ENCODE measurements around the gene SNUPN. TPM values are rescaled to one million over a fixed set of nuclear protein-coding genes. Genes with fewer than 3 reads are reported as not detected.

SNUPN gene
- polyA plus RNA-seq, 1 experiment, result 36.6 TPM

GRCh38 chr15:75578948-75579920 is 46.3 kb downstream of the SNUPN start, which contains the start of gene PTPN9:
PTPN9 (minus strand) TSS chr15:75579315; CDS start chr15:75578776, 539 bp downstream.
- CTCF ChIA-PET, result interaction anchor here (0.6 to 1.2 kb wide), 9 partner anchors 9 to 211 kb away, joined by 3 to 7 read pairs (median 4); no protein-coding TSS in a partner anchor

GRCh38 chr15:75578173-75578947 is 47.2 kb downstream of the SNUPN start:
- no peak for DNase-seq (ENCODE audit: low read depth, low spot score)
- CTCF ChIA-PET, result interaction anchor here (0.9 to 1.3 kb wide), 5 partner anchors 8 to 69 kb away, joined by 3 to 7 read pairs (median 5); no protein-coding TSS in a partner anchor
- H3K27me3 ChIP-seq (ENCODE audit: control insufficient read depth, insufficient read depth, low read length), result no peaks in the 10 kb centered on the region
- no peak for TF ChIP-seq CTCF (IDR thresholded peaks at IDR 0.05; ENCODE audit: low read depth, low read length)
- no peaks in the 10 kb centered on the region for H3K9me3 ChIP-seq (ENCODE audit: control insufficient read depth, insufficient read depth, low read length)
- peak overlapping the region; percentile 83 for H3K4me3 ChIP-seq (ENCODE audit: low read depth, low read length)
- POLR2A ChIA-PET, result interaction anchor here (0.6 to 1.4 kb wide), 11 partner anchors 24 to 241 kb away, joined by 3 to 15 read pairs (median 4); partner anchors contain the start of genes IMP3, SIN3A and SNUPN
- peak overlapping the region; percentile 52 for H3K27ac ChIP-seq (ENCODE audit: low read depth, low read length)

More at GRCh38 chr15:75578948-75579920, 46.3 kb downstream of the SNUPN start, which contains the start of gene PTPN9:
- H3K27me3 ChIP-seq (ENCODE audit: control insufficient read depth, insufficient read depth, low read length), result no peaks in the 10 kb centered on the region
- POLR2A ChIA-PET, result interaction anchor here (0.5 to 1.4 kb wide), 10 partner anchors 31 to 235 kb away, joined by 3 to 5 read pairs (median 4); partner anchors contain the start of genes SIN3A and SNUPN
- peak within 1 kb of the TSS; percentile 83 for H3K4me3 ChIP-seq (ENCODE audit: low read depth, low read length)
- H3K9me3 ChIP-seq (ENCODE audit: control insufficient read depth, insufficient read depth, low read length), result no peaks in the 10 kb centered on the region
- H3K27ac ChIP-seq (ENCODE audit: low read depth, low read length), result peak within 1 kb of the TSS; percentile 52
- peak; percentile 38 for TF ChIP-seq CTCF (IDR thresholded peaks at IDR 0.05; ENCODE audit: low read depth, low read length)
- DNase-seq (ENCODE audit: low read depth, low spot score), result peak; percentile 33

- Histone ChIP-seq H3K9me3 (ENCODE audit: control insufficient read depth, insufficient read depth, low read length) (no peaks in the 10 kb centered on the region), H3K27me3 (ENCODE audit: control insufficient read depth, insufficient read depth, low read length) (no peaks in the 10 kb centered on the region), H3K4me3 (ENCODE audit: low read depth, low read length) (peak overlapping the region; percentile 83), H3K27ac (ENCODE audit: low read depth, low read length) (peak overlapping the region; percentile 31)
- ChIA-PET POLR2A (interaction anchor here (0.6 to 1.0 kb wide), 7 partner anchors 23 to 240 kb away, joined by 3 to 15 read pairs (median 4); partner anchors contain the start of genes IMP3, SIN3A and SNUPN), CTCF (interaction anchor here (0.6 to 1.3 kb wide), 3 partner anchors 45 to 210 kb away, joined by 3 to 5 read pairs (median 4); no protein-coding TSS in a partner anchor)
- no peak for DNase-seq (ENCODE audit: low read depth, low spot score)
- no peak for TF ChIP-seq CTCF (IDR thresholded peaks at IDR 0.05; ENCODE audit: low read depth, low read length)
Observed at GRCh38 chr15:75577401-75578172, 47.9 kb downstream of the SNUPN start.

- no peak for TF ChIP-seq CTCF (IDR thresholded peaks at IDR 0.05; ENCODE audit: low read depth, low read length)
- Histone ChIP-seq H3K9me3 (ENCODE audit: control insufficient read depth, insufficient read depth, low read length) (no peaks in the 10 kb centered on the region), H3K27me3 (ENCODE audit: control insufficient read depth, insufficient read depth, low read length) (no peaks in the 10 kb centered on the region), H3K27ac (ENCODE audit: low read depth, low read length) (no peak overlapping the region), H3K4me3 (ENCODE audit: low read depth, low read length) (no peak overlapping the region)
- CTCF ChIA-PET, result no interaction called here
- no peak for DNase-seq (ENCODE audit: low read depth, low spot score)
- POLR2A ChIA-PET, result no interaction called here
Observed at GRCh38 chr15:75573648-75574384, 51.7 kb downstream of the SNUPN start.
